GM18517 (cell line): ENCODE measurements around the gene CTTNBP2NL.

ENCODE experiments used
- ATAC-seq: cut with Tn5 transposase; IDR thresholded peaks from one replicate; pipeline ENCODE4 v1.9.1; 2021; ENCODE audit warnings: mild to moderate bottlenecking, moderate library complexity; ENCODE audit not compliant: unreplicated experiment

Gene CTTNBP2NL, protein sequence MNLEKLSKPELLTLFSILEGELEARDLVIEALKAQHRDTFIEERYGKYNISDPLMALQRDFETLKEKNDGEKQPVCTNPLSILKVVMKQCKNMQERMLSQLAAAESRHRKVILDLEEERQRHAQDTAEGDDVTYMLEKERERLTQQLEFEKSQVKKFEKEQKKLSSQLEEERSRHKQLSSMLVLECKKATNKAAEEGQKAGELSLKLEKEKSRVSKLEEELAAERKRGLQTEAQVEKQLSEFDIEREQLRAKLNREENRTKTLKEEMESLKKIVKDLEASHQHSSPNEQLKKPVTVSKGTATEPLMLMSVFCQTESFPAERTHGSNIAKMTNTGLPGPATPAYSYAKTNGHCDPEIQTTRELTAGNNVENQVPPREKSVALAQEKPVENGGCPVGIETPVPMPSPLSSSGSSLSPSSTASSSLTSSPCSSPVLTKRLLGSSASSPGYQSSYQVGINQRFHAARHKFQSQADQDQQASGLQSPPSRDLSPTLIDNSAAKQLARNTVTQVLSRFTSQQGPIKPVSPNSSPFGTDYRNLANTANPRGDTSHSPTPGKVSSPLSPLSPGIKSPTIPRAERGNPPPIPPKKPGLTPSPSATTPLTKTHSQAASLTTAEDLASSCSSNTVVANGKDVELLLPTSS

DNA sequence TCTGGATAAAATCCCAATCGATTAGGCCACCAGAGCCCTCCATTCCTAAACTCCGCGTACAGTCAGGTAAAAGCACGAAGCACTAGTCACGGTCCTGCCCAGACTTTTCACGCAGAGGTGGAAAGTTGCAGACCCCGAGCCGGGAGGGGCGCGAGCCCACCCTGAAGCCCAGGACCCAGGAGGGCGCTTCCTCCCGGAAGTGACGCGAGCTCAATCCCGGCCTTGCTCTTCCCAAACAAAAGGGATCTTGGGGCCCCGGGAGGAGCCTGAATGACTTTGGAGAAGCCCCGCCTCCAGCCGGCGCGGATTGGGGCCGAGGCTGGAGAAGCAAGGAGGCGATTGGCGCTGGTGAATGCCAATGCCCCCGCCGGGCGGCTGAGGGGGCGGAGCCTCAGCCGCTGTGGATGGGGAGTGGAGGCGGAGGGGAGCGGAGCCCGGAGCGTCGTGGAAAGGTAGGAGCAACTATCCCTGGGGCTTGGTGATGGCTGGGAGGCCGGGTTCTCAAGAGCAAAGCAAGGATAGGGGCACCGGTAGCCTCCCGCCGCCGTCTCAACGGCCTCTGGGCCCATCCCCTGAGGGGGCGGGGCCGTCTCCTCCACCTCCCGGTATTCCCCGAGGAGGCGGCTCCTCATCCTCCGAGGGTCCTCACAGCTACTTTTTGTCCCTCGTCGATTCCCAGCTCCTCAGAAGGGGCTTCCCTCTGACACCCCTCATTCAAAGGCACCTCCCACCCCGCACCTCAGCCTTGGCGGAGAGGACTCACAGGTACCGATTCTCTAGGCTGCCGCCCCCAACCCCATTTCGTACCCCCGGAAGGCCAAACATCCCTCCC lies at the start of gene CTTNBP2NL:
CTTNBP2NL (plus strand) TSS at position 394 of the 832 bp plus-strand sequence. CDS start 19,952 bp downstream, outside the sequence.
- peak; percentile 66 for ATAC-seq

DNA sequence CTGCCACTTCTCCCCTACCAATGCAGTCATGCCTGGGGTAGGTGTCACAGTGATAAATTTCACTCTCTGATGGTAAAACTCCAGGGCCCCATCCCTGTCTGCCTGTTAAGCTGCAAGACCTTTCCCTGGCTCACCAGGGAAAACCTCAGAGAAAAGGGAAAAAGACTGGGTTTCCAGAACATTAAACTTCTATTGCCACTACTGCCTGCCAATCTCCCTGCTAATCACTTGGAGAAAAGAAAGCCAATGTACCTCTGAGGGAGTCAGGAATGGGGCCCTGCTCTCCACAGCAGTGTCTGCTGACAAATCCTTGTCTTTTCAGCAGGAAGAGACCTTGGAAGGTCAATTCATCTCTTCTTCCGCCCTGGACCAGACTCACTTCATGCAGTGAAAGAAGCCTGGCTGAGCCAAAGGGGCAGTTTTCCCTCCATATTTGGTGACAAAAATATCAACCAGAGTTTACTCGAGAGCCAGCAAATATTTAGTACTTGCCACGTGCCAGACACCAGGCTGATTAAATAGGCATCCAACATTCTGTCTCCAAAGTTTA lies 49.1 kb upstream of the CTTNBP2NL start:
- no peak for ATAC-seq

DNA sequence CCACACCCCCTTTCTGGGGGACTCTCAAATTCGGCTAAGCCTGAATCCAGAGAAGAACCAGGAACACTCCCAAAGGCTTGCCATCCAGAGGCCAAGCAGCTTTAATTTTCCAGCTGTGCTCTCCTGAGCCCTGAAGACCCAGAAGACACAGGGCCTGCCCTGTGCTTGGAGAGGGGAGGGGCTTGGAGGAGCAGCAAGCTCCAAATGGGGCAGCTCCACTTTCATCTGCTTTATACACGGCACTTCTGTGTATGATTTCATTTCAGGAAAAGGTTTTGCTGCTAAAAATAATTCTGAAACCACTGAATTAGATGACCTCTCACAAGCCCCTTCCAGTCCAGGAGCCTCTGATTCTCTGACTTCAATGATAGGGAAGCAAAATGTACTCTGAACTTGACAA lies 39.2 kb upstream of the CTTNBP2NL start:
- no peak for ATAC-seq

DNA sequence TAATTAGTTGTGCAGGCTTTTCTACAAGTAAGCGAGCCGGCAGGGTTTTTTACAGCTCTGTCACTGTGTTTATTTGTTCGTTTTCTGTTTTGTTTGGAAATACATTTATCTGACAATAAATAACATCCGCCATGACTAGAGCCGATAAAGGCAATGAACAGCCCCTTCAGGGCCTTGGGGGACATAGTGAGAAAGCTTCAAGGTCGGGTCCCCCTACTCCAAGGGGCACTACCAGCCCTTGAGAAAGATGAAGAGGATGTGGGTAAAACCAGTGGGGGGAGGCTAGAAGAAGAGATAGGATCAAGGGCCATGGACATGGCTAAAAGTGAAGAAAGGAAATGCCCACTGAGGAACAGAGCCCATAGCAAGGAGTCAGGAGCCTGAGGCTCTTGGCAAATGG lies 38.5 kb upstream of the CTTNBP2NL start:
- no peak for ATAC-seq

DNA sequence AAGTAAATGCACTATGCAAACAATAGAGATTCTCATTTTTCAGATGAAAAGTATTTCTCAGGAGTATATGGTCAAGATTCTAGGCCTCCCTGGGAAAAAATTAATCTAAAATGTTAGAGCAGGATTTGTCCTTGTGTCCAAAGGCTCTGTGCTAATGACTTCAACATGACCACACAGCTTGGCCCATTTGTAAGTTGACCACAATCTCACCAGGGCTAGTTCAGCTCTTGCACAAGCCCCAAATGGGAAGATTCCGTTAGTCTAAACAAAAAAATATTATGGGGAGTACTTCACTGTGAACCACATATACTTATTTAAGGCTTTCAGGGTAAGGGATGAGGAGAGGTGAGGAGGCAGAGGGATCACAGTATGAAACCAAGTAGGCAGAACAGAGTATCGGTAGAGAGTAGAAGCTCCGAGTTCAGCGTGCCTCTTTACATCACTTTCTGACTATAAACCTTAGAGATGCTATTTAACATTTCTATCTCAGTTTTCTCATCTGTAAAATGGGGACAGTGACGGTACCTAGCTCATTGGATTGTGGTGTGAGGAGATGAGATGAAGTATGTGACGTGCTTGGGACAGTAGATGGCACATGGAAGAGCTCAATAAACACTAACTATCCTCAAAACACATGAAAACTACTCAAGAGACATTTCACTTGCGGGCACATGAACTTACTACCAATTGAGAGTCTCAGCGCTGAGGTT lies 37.8 kb upstream of the CTTNBP2NL start:
- no peak for ATAC-seq

DNA sequence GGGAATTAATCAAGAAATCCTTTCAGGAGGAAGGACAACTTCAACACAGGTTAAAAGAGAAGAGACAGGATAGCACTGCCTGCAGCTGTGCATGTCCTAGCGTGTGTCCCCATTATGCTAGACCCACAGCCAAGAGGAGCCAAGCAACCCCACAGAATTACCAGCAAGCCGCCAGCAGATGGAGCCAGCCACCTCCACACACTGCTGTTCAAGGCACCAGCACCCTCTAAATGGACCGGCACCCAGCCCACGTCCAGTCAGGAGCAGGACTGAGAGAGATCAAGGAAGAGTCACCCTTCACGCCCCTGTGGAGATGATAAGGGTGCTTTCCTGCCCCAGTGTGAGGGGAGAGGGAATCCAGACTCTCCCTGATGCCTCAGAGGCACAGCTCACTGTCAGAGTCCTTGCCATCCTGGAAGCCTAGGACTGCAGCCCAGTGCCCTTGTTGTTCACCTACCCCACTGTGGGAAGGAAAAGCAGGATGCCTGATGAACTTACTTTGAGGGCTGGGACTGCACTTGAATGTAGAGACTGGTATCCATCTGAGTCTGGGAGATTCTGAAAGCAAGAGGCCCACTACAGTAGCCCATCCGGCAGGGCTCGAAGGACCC lies 37.1 kb upstream of the CTTNBP2NL start:
- ATAC-seq, result no peak

DNA sequence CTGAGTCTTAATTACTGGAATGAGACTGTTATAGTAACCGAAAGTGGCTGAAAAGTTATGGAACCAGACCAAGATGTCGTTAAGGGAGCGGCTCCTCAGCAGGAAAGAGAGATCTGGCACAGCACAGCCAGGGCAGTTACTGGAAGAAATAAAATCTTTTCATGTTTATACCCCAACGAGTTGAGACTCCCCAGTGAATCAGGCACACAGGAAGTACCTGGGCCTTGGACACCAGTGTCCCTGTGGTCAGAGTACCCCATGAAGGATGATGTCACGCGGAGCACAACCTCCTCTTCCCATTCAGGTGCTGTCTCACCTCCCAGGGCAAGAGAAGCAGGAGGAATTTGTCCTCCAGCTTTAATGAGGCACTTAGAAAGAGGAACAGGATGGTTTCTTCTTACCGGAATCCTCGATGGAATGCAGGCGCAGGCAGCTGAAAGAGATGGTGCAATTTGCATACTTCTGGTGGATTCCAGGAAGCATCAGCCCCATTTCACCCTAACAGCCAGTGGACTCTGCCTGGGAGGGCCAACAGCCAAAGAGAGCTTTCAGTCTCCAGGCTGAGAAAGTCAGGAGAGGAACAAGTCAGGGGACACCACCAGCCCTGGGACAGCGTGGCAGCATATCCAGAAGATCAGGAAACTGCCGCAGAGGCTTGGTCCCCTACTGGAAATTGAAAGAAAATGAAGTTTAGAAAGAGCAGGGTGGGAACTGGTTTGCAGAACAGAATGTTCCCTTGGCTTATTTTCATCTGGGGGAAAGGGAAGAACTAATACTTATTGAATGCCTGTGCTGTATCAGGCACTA lies 35.9 kb upstream of the CTTNBP2NL start:
- no peak for ATAC-seq

DNA sequence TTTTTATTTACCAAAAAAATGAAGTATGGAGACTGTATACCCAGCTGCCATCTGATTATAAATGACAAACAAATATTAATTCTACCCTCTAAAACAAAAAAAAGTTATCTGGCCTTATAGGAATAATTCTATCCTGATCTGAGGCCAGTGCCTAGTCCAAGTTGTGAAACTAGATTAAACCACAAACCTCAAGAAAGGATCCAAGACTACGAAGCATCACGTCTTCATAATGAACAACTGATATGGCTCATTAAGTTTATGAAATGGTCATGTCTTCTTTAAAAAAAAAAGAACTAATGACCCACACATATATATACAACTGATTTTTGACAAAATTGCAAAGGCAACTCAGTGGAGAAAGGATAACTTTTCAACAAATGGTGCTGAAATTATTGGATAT lies 32.4 kb upstream of the CTTNBP2NL start:
- ATAC-seq, result no peak

DNA sequence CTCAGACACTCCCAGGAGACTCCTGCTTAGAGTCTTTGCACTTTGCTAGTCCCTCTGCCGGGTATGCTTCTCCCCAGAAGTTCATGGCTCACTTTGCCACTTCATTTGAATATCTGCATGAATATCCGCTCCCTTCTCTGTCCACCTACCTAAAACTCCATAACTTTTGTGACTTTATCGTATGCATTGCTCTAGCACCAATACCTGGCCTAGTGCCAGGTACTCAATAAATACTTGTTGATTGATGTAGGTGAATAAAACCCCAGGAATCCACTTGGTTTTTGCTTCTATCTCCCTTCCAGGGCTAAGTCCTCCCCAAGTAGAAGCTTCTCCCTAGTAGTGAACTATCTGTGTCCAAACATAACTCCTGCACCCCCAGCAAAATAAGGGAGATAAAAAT lies 27.8 kb upstream of the CTTNBP2NL start:
- ATAC-seq, result no peak

DNA sequence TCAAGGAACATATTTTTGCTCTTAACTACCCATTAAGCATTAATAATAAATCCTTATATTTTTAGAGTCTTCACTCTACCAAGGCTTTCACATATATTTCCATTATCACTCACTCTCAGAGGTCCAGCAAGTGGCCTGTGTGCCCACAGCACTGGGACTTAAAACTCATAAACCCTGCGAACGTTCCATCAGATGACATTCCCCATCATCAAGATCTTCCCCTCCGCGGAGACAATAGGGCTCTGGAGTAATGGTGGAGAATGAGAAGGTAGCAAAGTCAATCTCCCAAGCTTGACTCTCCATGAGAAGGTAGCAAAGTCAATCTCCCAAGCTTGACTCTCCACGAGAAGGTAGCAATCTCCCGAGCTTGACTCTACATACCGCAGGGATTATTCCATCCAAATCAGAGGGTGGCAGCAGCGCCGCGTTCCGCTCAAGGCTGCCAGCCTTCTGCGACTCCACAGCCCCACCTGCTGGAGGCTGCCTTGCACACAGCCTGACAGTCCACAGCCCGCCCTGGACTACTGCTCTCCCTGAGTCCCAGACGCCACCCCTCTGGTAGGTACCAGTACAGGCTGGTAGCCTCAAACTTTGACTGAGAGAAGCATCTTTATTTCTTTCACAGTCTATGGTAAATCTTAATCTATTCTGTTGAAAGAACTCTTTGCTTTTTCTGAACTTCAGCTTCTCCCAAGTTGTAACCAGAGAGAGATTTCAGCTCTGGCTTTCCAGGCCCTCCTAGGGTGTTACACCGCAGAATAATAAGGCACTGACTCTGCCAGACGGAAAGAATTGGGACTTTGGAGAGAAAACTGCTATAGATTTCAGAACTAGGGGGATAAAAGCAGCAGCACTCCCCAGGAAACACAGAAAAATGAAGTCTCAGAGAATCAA lies 26.4 kb upstream of the CTTNBP2NL start:
- peak; percentile 74 for ATAC-seq

DNA sequence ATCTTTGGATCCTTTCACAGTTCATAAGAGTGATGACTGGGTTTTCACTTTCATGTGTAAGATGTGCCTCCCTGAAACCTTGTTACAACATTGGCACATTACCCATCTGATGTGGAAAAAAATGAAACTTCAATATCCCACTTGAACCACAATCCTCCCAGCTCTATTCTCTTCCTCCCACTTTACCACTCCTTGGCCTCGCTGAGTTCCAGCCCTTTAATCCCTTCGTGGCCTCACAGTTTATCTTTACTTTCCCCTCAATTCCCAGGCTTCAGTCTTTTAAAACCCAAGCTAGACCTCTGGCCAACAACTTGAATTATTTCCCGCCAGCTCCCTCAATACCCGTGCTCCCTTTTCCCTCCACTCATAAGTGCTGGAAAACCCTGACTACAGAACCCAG lies 25.0 kb upstream of the CTTNBP2NL start:
- no peak for ATAC-seq

DNA sequence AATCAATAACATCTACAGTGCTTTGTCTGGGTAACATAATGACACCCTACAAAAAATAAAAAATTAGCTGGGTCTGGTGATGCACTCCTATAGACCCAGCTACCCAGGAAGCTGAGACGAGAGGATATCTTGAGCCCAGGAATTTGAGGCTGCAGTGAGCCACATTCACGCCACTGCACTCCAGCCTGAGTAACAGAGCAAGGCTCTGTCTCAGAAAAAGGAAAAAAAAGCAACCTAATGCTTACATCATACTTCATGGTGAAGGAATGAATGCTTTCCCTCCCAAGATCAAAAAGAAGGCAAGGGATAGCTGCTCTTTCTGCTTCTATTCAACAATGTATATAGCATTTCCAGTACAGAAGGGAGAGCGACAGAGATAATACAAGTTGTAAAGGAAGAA lies 24.2 kb upstream of the CTTNBP2NL start:
- no peak for ATAC-seq

DNA sequence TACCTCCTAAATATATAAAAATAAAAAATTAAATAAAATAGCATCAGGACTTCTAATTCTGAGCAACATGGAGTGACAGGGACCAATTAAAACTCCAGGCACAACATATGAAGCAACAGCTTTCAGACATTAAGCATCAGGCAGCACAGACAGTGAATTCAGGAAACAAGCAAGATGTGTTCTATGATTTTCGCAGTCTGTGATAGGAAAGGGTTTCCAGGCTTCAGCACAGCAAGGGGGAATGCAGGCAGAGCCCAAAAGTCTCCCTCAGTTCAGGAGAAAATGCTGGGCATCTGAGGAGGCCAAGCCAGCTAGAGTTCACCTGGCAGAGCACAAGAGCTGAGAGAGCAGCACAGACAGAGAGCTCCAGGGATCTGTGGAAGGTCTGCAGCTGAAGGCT lies 22.2 kb upstream of the CTTNBP2NL start:
- ATAC-seq, result no peak

DNA sequence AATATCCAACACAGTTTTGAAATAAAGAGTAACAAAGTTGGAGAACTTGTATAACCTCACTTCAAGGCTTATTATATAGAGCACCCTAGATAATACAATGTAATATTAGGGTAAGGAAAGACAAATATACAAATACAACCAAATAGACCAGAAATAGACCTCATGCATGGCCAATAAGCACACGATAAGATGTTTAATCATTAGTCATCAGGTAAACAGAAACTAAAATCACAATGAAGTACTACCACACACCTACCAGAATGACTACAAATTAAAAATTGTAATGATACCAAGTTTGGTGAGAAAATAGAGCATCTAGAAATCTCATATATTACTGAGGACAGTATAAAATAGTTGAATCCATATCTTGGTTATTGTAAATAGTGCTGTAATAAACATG lies 20.3 kb upstream of the CTTNBP2NL start:
- ATAC-seq, result no peak

DNA sequence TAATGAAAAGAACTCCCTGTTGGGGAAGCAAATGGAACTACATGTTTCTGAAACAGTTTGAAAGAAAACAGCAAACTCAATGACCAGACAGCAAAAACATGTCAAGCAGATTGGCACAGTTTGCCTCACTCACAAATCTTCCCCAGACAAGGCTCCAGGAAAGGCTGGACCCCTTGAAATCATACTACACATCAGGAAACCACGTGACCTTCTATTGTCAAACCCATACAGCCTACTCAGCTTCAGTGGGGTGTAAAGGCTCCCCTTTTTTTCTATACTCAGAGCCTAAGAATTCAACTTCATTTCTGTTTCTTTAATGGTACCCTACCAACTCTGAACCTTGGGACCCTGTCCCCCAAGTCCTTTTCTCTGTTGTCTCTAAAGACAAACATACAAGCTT lies 15.7 kb upstream of the CTTNBP2NL start:
- no peak for ATAC-seq

DNA sequence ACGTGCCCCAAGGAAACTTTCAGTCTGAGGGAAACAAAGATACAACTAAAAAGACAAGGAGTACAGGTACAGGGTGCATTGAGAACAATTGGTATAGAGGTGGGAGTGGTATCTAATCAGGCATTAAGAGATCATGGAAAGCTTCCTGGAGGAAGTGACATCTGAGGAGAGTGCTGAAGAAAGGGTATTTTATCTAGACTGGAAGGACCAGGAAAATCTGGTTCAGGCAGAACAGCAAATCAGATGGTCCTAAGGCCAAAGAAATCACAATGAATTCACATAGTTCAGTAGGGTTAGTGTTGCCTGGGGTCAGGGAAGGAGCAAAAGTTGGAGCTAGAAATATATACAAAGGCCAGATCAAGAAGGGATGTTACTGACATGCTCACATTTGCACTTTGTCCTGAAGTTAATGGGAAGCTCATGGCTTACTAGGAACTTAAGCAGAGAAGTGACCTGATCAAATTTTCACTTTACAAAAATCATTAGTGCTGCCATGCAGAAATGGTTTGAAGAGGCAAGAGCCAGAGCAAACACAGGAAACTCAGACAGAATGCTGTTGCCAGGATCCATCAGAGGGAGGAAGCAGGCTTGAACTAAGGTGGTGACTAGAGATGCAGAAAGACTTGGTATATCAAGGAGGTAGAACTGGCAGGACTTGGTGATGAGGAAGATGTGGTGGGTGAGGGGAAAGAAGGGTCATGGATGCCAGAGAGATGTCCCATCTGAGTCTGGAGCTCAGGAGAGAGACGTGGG lies 14.5 kb upstream of the CTTNBP2NL start:
- no peak for ATAC-seq

DNA sequence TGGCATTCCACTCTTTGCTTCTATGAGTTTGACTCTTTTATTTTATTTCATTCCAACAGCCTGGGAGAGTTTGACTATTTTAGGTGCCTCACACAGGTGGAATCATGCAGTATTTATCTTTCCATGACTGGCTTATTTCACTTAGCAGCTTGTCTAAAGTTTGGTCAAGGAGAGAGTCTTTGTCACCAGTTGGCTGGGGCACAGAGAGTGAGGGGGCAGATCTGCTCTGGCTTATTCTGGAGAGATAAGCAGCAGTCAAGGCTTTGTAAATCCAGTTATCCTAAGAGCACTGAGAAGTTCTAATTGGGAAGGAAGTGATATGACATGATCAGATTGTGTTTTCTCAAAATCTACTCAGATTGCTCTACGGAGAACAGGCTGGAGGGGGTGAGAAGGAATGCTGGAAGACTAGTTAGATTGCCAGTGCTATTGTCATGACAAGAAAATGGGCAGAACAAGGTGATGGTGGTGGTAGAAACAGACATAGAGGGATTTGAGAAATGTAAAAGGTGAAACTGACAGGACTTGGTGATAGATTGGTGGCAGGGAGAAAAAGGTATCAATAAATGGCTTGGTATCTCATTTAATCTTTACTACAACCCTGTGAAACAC lies 12.1 kb upstream of the CTTNBP2NL start:
- no peak for ATAC-seq
